GM19372 (cell line): ENCODE results near the gene UBE2Z.

ENCODE experiments used
- ATAC-seq: cut with Tn5 transposase; IDR thresholded peaks from one replicate; pipeline ENCODE4 v1.9.1; 2021; ENCODE audit warnings: mild to moderate bottlenecking, low read depth, moderate library complexity; ENCODE audit not compliant: unreplicated experiment

Gene UBE2Z

GRCh38 chr17:48952904-48953303 is 44.7 kb downstream of the UBE2Z start:
- no peak for ATAC-seq

DNA sequence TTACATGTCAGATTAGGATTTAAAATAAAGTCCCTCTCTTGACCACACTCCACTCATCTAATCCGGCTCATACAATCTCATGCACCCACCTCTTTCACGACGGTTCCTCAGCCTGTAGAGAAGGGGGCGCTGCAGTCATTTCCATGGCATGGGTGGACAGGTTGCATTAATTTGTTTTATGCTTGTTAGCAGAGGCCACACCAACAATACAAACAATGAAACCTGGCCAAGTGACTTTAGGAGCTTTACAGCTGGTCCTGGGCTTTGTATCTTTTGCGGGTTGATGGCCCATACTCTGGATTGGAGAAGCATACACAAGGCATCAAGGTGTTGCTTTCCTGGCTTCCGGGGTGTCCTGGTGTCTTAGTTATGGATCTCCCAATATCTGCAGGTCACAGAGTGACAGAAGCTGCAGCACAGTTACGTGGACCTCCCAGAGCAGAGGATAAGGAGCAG is 46.1 kb downstream of the UBE2Z start:
- ATAC-seq = no peak

- no peak for ATAC-seq
These were observed 52.8 kb downstream of the UBE2Z start for GRCh38 chr17:48960834-48961515.

DNA sequence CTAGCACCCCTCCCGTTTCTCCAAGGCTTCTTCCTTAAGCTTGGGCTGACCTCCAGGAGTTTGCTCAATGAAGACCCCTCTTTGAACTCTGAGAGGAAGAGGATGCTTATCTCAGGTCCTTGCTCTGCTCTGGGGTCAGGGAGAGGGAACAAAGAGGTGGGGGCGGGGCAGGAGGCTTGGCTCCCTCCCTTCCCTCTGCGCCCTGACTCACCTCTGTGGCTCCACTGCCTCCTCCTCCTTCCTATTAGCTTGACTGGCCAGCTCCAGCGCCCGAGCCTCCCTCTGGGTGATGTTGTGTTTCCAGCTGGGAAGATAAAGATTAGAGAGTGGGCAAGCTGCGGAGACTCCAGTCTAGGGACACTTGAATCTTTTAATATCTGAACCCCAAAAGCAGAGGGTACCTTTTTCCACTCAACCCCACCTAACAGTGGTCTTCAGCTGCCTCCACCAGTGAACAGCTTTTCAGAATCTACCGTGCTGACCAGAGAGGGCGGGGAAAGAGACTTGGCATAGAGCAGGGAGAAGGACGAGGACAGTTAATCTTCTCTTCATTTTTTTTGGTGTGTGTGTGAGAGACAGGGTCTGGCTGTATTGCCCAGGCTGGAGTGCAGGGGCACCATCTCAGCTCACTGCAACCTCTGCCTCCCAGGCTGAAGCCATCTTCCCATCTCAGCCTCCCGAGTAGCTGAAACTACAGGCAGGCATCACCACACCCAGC is 53.5 kb downstream of the UBE2Z start:
- no peak for ATAC-seq

GRCh38 chr17:48970224-48970623 is 62.0 kb downstream of the UBE2Z start:
- no peak for ATAC-seq

DNA sequence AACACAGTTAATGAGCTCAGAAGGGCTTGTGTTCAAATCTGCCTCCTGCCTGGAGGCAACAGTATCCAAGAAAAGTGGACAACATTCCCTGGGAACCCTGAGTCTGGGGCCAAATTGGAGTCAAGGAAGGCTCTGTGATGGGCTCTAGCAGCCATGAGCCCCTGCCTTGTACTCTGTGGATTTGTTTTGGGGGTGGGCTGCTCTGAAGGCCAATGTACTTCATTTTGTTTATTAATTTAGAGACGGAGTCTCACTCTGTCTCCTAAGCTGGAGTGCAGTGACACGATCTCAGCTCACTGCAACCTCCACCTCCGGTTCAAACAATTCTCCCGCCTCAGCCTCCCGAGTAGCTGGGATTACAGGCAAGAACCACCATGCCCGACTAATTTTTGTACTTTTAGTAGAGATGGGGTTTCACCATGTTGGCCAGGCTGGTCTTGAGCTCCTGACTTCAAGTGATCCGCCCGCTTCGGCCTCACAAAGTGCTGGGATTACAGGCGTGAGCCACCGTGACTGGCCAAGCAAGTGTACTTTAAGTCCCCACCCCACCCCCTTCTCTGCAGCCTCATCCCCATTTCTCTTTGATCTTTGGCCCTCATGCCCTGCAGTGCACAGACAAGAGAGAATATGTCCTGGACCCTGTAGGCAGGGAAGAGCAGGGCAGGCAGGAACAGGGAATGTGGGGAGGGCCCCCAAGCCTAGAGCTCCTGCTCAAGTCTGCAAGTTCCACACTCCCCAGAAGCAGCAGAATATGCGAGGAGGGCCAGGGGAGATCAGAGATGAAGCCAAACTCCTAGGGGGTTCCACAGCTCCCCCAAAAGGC is 62.9 kb downstream of the UBE2Z start:
- ATAC-seq = no peak

DNA sequence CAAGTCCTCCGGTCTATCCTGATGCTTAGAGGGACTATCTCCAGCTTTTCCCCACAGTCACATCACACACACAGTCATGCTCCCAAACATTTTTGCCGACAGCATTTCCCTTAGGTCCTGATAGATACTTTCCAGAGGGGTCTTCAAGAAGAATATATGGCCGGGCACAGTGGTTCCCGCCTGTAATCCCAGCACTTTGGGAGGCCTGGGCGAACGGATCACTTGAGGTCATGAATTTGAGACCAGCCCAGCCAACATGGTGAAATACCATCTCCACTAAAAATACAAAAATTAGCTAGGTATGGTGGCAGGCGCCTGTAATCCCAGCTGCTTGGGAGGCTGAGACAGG is 64.5 kb downstream of the UBE2Z start:
- no peak for ATAC-seq

GRCh38 chr17:48973806-48974205 is 65.6 kb downstream of the UBE2Z start:
- no peak for ATAC-seq
